Endothelial cell of umbilical vein (primary cell): ENCODE results near the gene MAGI1. TPM values are rescaled to one million over a fixed set of nuclear protein-coding genes. Genes with fewer than 3 reads are reported as not detected.

ENCODE experiments used
- BruUV-seq: library from RNA; stranded (reverse); fragments of 400-500 nt; replicated peaks from 2 replicates; lab custom pipeline; 2021; lab: Mats Ljungman, UMichigan
- CTCF ChIA-PET: fragments of 300-600, 350-600 bp; sonication (Branson Sonifier 250); formaldehyde crosslinking; loops from one replicate; lab custom pipeline; 2021; ENCODE audit warnings: antibody characterized with exemption, inconsistent platforms; lab: Charles Lee
- POLR2A ChIA-PET: fragments of 300-600, 350-600 bp; sonication (Branson Sonifier 250); formaldehyde crosslinking; loops from one replicate; lab custom pipeline; 2021; ENCODE audit warnings: antibody characterized with exemption, inconsistent platforms; lab: Charles Lee
- DNase-seq: peaks from one replicate; pipeline ENCODE4 v3.0.0-alpha.2; 2011; ENCODE audit warnings: low read depth, low spot score
- FAIRE-seq: peaks from 2 replicates; lab custom pipeline; 2011; peaks lifted over from hg19 to GRCh38; lab: Jason Lieb, UNC
- H2AFZ ChIP-seq: 2 replicates; pipeline ENCODE4 v1.6.0; 2012; ENCODE audit warnings: low read depth, low read length, control low read depth, inconsistent platforms
- H3K27ac ChIP-seq: 2 replicates; pipeline ENCODE4 v1.5.1; 2011; ENCODE audit warnings: low read depth, mild to moderate bottlenecking, control low read depth, low read length, moderate library complexity; ENCODE audit not compliant: insufficient read depth
- H3K27me3 ChIP-seq, 2 experiments: 2 replicates each; pipeline versions ENCODE4 v1.6.0 to v1.6.1; 2011; ENCODE audit warnings: low read length in 2 of 2, mixed read lengths in 1 of 2; ENCODE audit not compliant: control insufficient read depth in 2 of 2, insufficient read depth in 2 of 2
- H3K36me3 ChIP-seq, 2 experiments: 2 replicates in 1 of 2; 3 replicates in 1 of 2; pipeline ENCODE4 v1.5.1; 2011; ENCODE audit warnings: low read length in 2 of 2, mild to moderate bottlenecking in 1 of 2, moderate library complexity in 1 of 2; ENCODE audit not compliant: control insufficient read depth in 2 of 2, insufficient read depth in 2 of 2; ENCODE audit errors: extremely low read depth in 1 of 2
- H3K4me1 ChIP-seq: 3 replicates; pipeline ENCODE4 v1.5.1; 2011; ENCODE audit warnings: mild to moderate bottlenecking, low read length; ENCODE audit not compliant: control insufficient read depth, insufficient read depth; ENCODE audit errors: extremely low read depth
- H3K4me2 ChIP-seq: 2 replicates; pipeline ENCODE4 v1.6.1; 2011; ENCODE audit warnings: low read length, control low read depth, mixed read lengths; ENCODE audit not compliant: insufficient read depth
- H3K4me3 ChIP-seq, 3 experiments: fragments of 200-600 bp in 1 of 3; sonication (generic), shearing (Covaris generic) in 1 of 3; replicated peaks in 1 of 3; 2 replicates each; pipeline ENCODE4 v1.5.1; 2011 to 2016; ENCODE audit warnings: control low read depth in 3 of 3, low read length in 3 of 3, mild to moderate bottlenecking in 2 of 3, inconsistent platforms in 1 of 3, low read depth in 1 of 3, moderate library complexity in 1 of 3; ENCODE audit not compliant: insufficient read depth in 1 of 3
- H3K79me2 ChIP-seq: 2 replicates; pipeline ENCODE4 v1.6.0; 2012; ENCODE audit warnings: low read length, inconsistent platforms; ENCODE audit not compliant: control insufficient read depth, insufficient read depth
- H3K9ac ChIP-seq: replicated peaks from 2 replicates; pipeline ENCODE3; 2011; ENCODE audit warnings: low read length, control low read depth; ENCODE audit not compliant: insufficient read depth; ENCODE audit errors: extremely low read depth
- H3K9me1 ChIP-seq: replicated peaks from 3 replicates; pipeline ENCODE4 v1.6.0; 2011; ENCODE audit warnings: mild to moderate bottlenecking, low read length; ENCODE audit not compliant: control insufficient read depth, insufficient read depth; ENCODE audit errors: extremely low read depth
- H3K9me3 ChIP-seq: replicated peaks from 2 replicates; pipeline ENCODE4 v1.5.1; 2012; ENCODE audit warnings: low read length, inconsistent platforms; ENCODE audit not compliant: control insufficient read depth, insufficient read depth
- H4K20me1 ChIP-seq: replicated peaks from 2 replicates; pipeline ENCODE3; 2011; ENCODE audit warnings: mild to moderate bottlenecking, low read length; ENCODE audit not compliant: control insufficient read depth, insufficient read depth; ENCODE audit errors: extremely low read depth
- CTCF ChIP-seq, 2 donors: IDR thresholded peaks; 1 replicate in 1 of 2; 2 replicates in 1 of 2; pipeline ENCODE4 v1.5.1; 2011; ENCODE audit warnings: low read length in 2 of 2, mild to moderate bottlenecking in 2 of 2, moderate library complexity in 2 of 2, control low read depth in 1 of 2, inconsistent platforms in 1 of 2, low read depth in 1 of 2; ENCODE audit not compliant: insufficient read depth in 1 of 2; ENCODE audit errors: extremely low read depth in 1 of 2
- EZH2 ChIP-seq: IDR thresholded peaks from 2 replicates; pipeline ENCODE4 v1.6.1; 2012; ENCODE audit warnings: borderline replicate concordance, low read depth, mild to moderate bottlenecking, moderate library complexity, low read length, inconsistent platforms; ENCODE audit not compliant: severe bottlenecking
- FOS ChIP-seq: IDR thresholded peaks from 2 replicates; pipeline ENCODE4 v1.6.1; 2011; ENCODE audit warnings: mild to moderate bottlenecking, low read length, moderate library complexity, borderline replicate concordance; ENCODE audit not compliant: insufficient read depth
- JUN ChIP-seq: IDR thresholded peaks from 2 replicates; pipeline ENCODE4 v1.6.1; 2011; ENCODE audit warnings: borderline replicate concordance, low read depth; ENCODE audit not compliant: insufficient read length, insufficient read depth
- MAX ChIP-seq: IDR thresholded peaks from 2 replicates; pipeline ENCODE4 v1.6.1; 2011; ENCODE audit not compliant: insufficient read depth, insufficient read length
- MYC ChIP-seq: IDR thresholded peaks from one replicate; pipeline ENCODE4 v1.6.1; 2011; ENCODE audit warnings: mild to moderate bottlenecking, low read depth, low read length
- POLR2A ChIP-seq: IDR thresholded peaks from 2 replicates; pipeline ENCODE4 v1.6.1; 2012; ENCODE audit warnings: low read depth, mild to moderate bottlenecking, control low read depth, low read length
- POLR2AphosphoS5 ChIP-seq: IDR thresholded peaks from 2 replicates; pipeline ENCODE4 v1.6.1; 2012; ENCODE audit warnings: low read depth, mild to moderate bottlenecking, control low read depth, low read length, moderate library complexity; ENCODE audit not compliant: insufficient read depth
- dilution Hi-C: fragments of 300-500 bp; cut with MboI; formaldehyde crosslinking; loops from one replicate; pipeline ENCODE4 v1.15.0; 2019; ENCODE audit warnings: low sequenced_read_pairs; ENCODE audit not compliant: extremely low pct_ligation_motif_present
- intact Hi-C: fragments of 100-400 bp; cut with micrococcal nuclease; formaldehyde crosslinking; loops from one replicate; pipeline ENCODE4 v1.10.0; 2022
- polyA plus RNA-seq, 4 experiments: library from polyadenylated mRNA; depleted of rRNA in 3 of 4; stranded (reverse) in 3 of 4; unstranded in 1 of 4; fragments of >200 nt; gene quantifications; 2 replicates each; pipeline versions ENCODE4 v1.2.1 to v1.2.3, GENCODE V29; 2011 to 2012; ENCODE audit warnings: missing spikeins in 1 of 4
- total RNA-seq: library from RNA; stranded (reverse); gene quantifications from 2 replicates; pipeline ENCODE4 v1.2.3, GENCODE V29; 2021

Gene MAGI1
- total and polyA plus RNA-seq, 2 donors (not counting 3 experiments of a cell fraction or from before 2014, with no cell fraction given), result 10.1 to 47.9 TPM

- no TSS peak for BruUV-seq
- peaks cover 10% of the 10 kb centered on the region for H3K4me1 ChIP-seq
- no peaks in the 10 kb centered on the region for H3K36me3 ChIP-seq
- no peaks in the 10 kb centered on the region for H3K27me3 ChIP-seq
- DNase-seq (no peak), FAIRE-seq (no peak)
- peaks cover 2% of the 10 kb centered on the region for H4K20me1 ChIP-seq
- CTCF ChIA-PET, result no interaction called here
- dilution Hi-C loops (no loop called here), intact Hi-C loops (no loop called here)
- no peaks in the 10 kb centered on the region for H3K9me3 ChIP-seq
- H3K79me2 ChIP-seq, result no peaks in the 10 kb centered on the region
- no peak for TF ChIP-seq MYC
- TF ChIP-seq EZH2, result no peak
- TF ChIP-seq JUN, result no peak
- no peak for TF ChIP-seq MAX
- no peak for TF ChIP-seq POLR2A
- TF ChIP-seq CTCF (IDR thresholded peaks at IDR 0.05; ENCODE audit: extremely low read depth in 1 of 2, insufficient read depth in 1 of 2, low read depth in 1 of 2, low read length in 2 of 2), result no peak
- no peak for TF ChIP-seq FOS
- no peak for TF ChIP-seq POLR2AphosphoS5
- no peak overlapping the region for H3K27ac ChIP-seq
- no peak overlapping the region for H3K4me3 ChIP-seq
- H3K9me1 ChIP-seq, result no peaks in the 10 kb centered on the region
- H2AFZ ChIP-seq, result no peak overlapping the region
- POLR2A ChIA-PET, result no interaction called here
- H3K4me2 ChIP-seq, result no peak overlapping the region
- H3K9ac ChIP-seq, result no peak overlapping the region
These were observed 118.9 kb downstream of the MAGI1 start for GRCh38 chr3:65919826-65920225.
